Measurements from ENCODE around the gene DRD2.

DRD2 gene

GRCh38 chr11:113467545-113467944, 7.7 kb downstream of the DRD2 start:
- TF ChIP-seq CTCF (IDR thresholded peaks at IDR 0.05), result no peak

GRCh38 chr11:113465786-113466185, 9.4 kb downstream of the DRD2 start:
- TF ChIP-seq CTCF (IDR thresholded peaks at IDR 0.05), result no peak

- TF ChIP-seq CTCF (IDR thresholded peaks at IDR 0.05), result no peak
Measured at GRCh38 chr11:113464416-113464815, 10.8 kb downstream of the DRD2 start.

GRCh38 chr11:113462830-113463229, 12.4 kb downstream of the DRD2 start:
- TF ChIP-seq CTCF (IDR thresholded peaks at IDR 0.05), result no peak

- no peak for TF ChIP-seq CTCF (IDR thresholded peaks at IDR 0.05)
Measured at GRCh38 chr11:113461639-113462038, 13.6 kb downstream of the DRD2 start.

GRCh38 chr11:113460469-113460868, 14.7 kb downstream of the DRD2 start:
- no peak for TF ChIP-seq CTCF (IDR thresholded peaks at IDR 0.05)

GRCh38 chr11:113458189-113458588, 17.0 kb downstream of the DRD2 start:
- TF ChIP-seq CTCF (IDR thresholded peaks at IDR 0.05), result no peak

GRCh38 chr11:113457784-113458183, 17.4 kb downstream of the DRD2 start:
- no peak for TF ChIP-seq CTCF (IDR thresholded peaks at IDR 0.05)
